Activated CD4-positive, alpha-beta memory T cell treated with anti-CD3 and anti-CD28 coated beads for 36 hours (primary cell): ENCODE results near the gene LRRC8E. TPM values are rescaled to one million over a fixed set of nuclear protein-coding genes. Genes with fewer than 3 reads are reported as not detected.

Experiments used
- CTCF ChIA-PET: fragments of 350-600 bp; sonication (Branson Sonifier 250); formaldehyde crosslinking; loops from one replicate; lab custom pipeline; 2021; ENCODE audit warnings: antibody characterized with exemption, inconsistent platforms; lab: Charles Lee
- POLR2A ChIA-PET: fragments of 350-600 bp; sonication (Branson Sonifier 250); formaldehyde crosslinking; loops from one replicate; lab custom pipeline; 2021; ENCODE audit warnings: antibody characterized with exemption; lab: Charles Lee
- DNase-seq: peaks from one replicate; pipeline ENCODE4 v3.0.0-alpha.2; 2020
- H3K27ac Mint-ChIP-seq: one replicate; pipeline ENCODE4 v1.8.0; 2021; ENCODE audit warnings: mixed read lengths
- H3K27me3 Mint-ChIP-seq: one replicate; pipeline ENCODE4 v1.8.0; 2021; ENCODE audit warnings: mixed read lengths
- H3K36me3 Mint-ChIP-seq: one replicate; pipeline ENCODE4 v1.8.0; 2021; ENCODE audit warnings: mixed read lengths
- H3K4me1 Mint-ChIP-seq: one replicate; pipeline ENCODE4 v1.8.0; 2021; ENCODE audit warnings: low read depth, mixed read lengths
- H3K4me3 Mint-ChIP-seq: one replicate; pipeline ENCODE4 v1.8.0; 2021; ENCODE audit warnings: mild to moderate bottlenecking, mixed read lengths
- H3K9me3 Mint-ChIP-seq: one replicate; pipeline ENCODE4 v1.8.0; 2021; ENCODE audit warnings: mixed read lengths
- intact Hi-C: fragments of 100-400 bp; cut with micrococcal nuclease; formaldehyde crosslinking; loops from one replicate; pipeline ENCODE4 v1.15.1; 2023
- total RNA-seq, 2 experiments: library from RNA; stranded (reverse); gene quantifications; one replicate each; pipeline ENCODE4 v1.2.3, GENCODE V29; 2021

Gene LRRC8E
- total RNA-seq, 2 experiments from 2014 or later: not detected

DNA sequence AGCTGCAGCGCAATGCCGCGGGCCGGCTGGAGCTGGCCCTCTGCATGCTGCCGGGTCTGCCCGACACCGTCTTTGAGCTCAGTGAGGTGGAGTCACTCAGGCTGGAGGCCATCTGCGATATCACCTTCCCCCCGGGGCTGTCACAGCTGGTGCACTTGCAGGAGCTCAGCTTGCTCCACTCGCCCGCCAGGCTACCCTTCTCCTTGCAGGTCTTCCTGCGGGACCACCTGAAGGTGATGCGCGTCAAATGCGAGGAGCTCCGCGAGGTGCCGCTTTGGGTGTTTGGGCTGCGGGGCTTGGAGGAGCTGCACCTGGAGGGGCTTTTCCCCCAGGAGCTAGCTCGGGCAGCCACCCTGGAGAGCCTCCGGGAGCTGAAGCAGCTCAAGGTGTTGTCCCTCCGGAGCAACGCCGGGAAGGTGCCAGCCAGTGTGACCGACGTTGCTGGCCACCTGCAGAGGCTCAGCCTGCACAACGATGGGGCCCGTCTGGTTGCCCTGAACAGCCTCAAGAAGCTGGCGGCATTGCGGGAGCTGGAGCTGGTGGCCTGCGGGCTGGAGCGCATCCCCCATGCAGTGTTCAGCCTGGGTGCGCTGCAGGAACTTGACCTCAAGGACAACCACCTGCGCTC, 11.6 kb downstream of the LRRC8E start:
- H3K4me1 Mint-ChIP-seq: peaks cover 9% of the 10 kb centered on the region
- H3K27me3 Mint-ChIP-seq: peaks cover 8% of the 10 kb centered on the region
- ChIA-PET POLR2A (no interaction called here), CTCF (interaction anchor here (0.9 to 4.0 kb wide), 6 partner anchors 29 to 219 kb away, joined by 3 to 8 read pairs (median 8); partner anchors contain the start of genes TIMM44 and TRAPPC5)
- intact Hi-C loops: loop anchor here (5.0 kb wide), 1 partner anchor 33 kb away; no protein-coding TSS in a partner anchor
- H3K27ac Mint-ChIP-seq: no peak overlapping the region
- H3K4me3 Mint-ChIP-seq: no peak overlapping the region
- H3K36me3 Mint-ChIP-seq: peaks cover 6% of the 10 kb centered on the region
- H3K9me3 Mint-ChIP-seq: peaks cover 2% of the 10 kb centered on the region
- DNase-seq: no peak

DNA sequence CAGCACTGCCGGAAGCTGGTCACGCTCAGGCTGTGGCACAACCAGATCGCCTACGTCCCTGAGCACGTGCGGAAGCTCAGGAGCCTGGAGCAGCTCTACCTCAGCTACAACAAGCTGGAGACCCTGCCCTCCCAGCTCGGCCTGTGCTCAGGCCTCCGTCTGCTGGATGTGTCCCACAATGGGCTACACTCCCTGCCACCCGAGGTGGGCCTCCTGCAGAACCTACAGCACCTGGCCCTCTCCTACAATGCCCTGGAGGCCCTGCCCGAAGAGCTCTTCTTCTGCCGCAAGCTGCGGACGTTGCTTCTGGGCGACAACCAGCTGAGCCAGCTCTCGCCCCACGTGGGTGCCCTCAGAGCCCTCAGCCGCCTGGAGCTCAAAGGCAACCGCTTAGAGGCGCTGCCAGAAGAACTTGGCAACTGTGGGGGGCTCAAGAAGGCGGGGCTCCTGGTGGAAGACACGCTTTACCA, 12.1 kb downstream of the LRRC8E start:
- ChIA-PET CTCF (interaction anchor here (0.9 to 4.0 kb wide), 6 partner anchors 29 to 220 kb away, joined by 3 to 8 read pairs (median 8); partner anchors contain the start of genes TIMM44 and TRAPPC5), POLR2A (no interaction called here)
- Mint-ChIP-seq H3K4me1 (peaks cover 13% of the 10 kb centered on the region), H3K27ac (no peak overlapping the region), H3K27me3 (peaks cover 5% of the 10 kb centered on the region), H3K36me3 (peaks cover 9% of the 10 kb centered on the region), H3K9me3 (peaks cover 2% of the 10 kb centered on the region), H3K4me3 (no peak overlapping the region)
- DNase-seq: no peak
- intact Hi-C loops: loop anchor here (5.0 kb wide), 1 partner anchor 33 kb away; no protein-coding TSS in a partner anchor

DNA sequence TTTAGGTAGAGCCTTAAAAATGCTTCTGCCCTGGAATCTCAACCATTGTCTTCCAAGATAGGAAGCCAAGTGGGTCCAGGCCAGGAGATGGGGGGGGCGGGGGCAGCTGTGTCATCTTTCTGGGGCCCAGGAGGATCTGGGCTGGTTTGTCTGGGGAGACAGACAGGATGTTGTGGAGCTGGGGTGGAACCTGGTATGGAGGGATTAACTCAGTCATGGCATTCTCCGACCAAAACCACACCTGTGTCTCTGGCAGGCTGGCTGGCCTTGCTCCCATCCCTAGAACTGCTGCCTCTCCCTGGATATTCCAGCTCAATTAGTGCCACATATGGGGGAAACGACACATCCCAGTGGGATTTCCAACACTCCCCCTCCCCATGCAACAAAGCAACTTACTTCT, 12.6 kb downstream of the LRRC8E start:
- Mint-ChIP-seq H3K27ac (no peak overlapping the region), H3K27me3 (peaks cover 5% of the 10 kb centered on the region), H3K9me3 (peaks cover 2% of the 10 kb centered on the region), H3K4me1 (peaks cover 18% of the 10 kb centered on the region), H3K36me3 (peaks cover 9% of the 10 kb centered on the region), H3K4me3 (no peak overlapping the region)
- intact Hi-C loops: loop anchor here (5.0 kb wide), 1 partner anchor 34 kb away; no protein-coding TSS in a partner anchor
- DNase-seq: no peak
- ChIA-PET POLR2A (no interaction called here), CTCF (interaction anchor here (1.3 to 4.0 kb wide), 5 partner anchors 28 to 49 kb away, joined by 3 to 8 read pairs (median 8); partner anchors contain the start of gene TIMM44)

DNA sequence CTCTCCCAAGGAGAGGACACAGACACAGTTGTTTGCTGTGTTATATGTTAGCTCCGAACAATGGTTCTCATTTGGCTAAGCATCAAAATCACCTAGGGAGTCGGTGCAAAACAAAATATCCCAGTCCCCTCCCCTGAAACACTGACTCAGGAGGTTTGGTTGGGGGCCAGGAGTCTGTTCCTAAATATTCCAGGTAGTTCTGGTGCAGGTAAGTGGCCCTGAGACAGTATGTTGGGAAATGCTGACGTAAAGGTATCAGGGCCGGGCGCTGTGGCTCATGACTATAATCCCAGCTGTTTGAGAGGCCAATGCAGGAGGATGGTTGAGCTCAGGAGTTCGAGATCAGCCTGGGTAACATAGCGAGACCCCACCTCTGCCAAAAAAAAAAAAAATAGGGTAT, 13.0 kb downstream of the LRRC8E start:
- peaks cover 2% of the 10 kb centered on the region for H3K9me3 Mint-ChIP-seq
- POLR2A ChIA-PET: interaction anchor here (1.1 kb wide), 1 partner anchor 17 kb away, joined by 3 read pairs; no protein-coding TSS in a partner anchor
- peaks cover 5% of the 10 kb centered on the region for H3K27me3 Mint-ChIP-seq
- H3K4me3 Mint-ChIP-seq: no peak overlapping the region
- CTCF ChIA-PET: interaction anchor here (0.9 to 4.0 kb wide), 6 partner anchors 28 to 333 kb away, joined by 3 to 8 read pairs (median 6); partner anchors contain the start of gene TIMM44
- DNase-seq: no peak
- H3K36me3 Mint-ChIP-seq: peaks cover 9% of the 10 kb centered on the region
- H3K27ac Mint-ChIP-seq: no peak overlapping the region
- intact Hi-C loops: loop anchor here (5.0 kb wide), 1 partner anchor 34 kb away; no protein-coding TSS in a partner anchor
- peaks cover 21% of the 10 kb centered on the region for H3K4me1 Mint-ChIP-seq

DNA sequence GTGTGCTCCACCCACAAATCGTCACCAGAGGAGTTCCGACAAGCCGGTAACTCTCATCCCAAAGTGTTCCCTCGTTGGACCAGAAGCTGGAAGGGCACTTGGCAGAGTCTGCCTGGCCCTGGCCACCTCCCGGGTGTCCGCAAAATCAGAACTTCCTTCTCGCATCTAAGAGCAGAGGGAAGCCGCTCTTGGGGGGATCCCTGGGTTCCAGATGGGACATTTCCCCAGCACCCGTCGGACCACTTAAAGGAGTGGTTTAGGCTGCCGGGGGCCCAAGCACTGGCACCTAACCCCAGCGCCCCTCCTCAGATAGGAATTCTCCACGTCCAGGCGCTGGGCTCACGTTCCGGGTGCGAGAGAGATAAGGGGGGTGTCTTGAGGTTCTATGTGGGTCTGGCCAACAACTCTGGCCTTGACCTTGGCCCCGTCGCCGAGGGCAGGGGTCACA, 14.5 kb downstream of the LRRC8E start:
- ChIA-PET CTCF (interaction anchor here (0.7 to 4.0 kb wide), 13 partner anchors 14 to 364 kb away, joined by 3 to 27 read pairs (median 7); partner anchors contain the start of genes ELAVL1, SNAPC2, TIMM44 and TRAPPC5), POLR2A (interaction anchor here (0.6 to 1.6 kb wide), 4 partner anchors 15 to 41 kb away, joined by 3 to 10 read pairs (median 5); partner anchors contain the start of genes SNAPC2 and TIMM44)
- Mint-ChIP-seq H3K36me3 (peaks cover 9% of the 10 kb centered on the region), H3K27me3 (peaks cover 3% of the 10 kb centered on the region), H3K4me1 (peaks cover 21% of the 10 kb centered on the region), H3K9me3 (peaks cover 2% of the 10 kb centered on the region), H3K4me3 (peak overlapping the region; percentile 83), H3K27ac (peak overlapping the region; percentile 93)
- intact Hi-C loops: loop anchor here (1.0 to 5.0 kb wide), 3 partner anchors 17 to 40 kb away; partner anchors contain the start of genes SNAPC2 and TIMM44
- peak; percentile 14 for DNase-seq

DNA sequence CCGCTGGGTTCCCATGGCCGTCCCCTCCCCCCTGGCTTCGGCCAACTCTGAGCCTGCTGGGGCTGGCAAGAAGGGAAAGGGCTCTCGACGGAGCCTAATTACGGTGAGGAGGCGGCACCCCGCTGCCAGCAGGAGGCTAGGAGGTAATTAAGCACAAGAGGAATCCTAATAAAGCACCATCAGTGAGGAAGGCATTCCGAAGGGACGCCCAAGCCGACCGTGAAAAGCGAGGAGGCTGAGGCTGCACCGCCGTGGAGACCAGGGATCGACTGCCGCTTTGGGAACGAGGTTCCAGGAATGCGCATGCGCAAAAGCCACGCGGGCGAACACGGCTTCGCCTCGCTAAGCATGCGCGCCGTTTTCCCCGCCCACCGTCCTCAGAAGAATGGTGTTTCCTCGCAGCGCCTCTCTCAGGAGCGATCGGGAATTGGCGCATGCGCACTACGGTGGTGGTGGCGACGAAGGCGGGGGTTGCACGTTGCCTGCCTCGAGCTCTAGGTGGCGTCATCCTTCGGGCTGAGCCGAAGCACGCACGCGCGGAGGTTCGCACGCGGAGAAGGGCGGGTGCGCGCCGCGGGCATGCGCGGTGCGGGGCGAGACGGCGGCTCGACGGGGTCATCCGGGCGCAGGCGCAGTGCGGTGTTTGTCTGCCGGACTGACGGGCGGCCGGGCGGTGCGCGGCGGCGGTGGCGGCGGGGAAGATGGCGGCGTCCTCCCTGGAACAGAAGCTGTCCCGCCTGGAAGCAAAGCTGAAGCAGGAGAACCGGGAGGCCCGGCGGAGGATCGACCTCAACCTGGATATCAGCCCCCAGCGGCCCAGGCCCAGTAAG, 15.1 kb downstream of the LRRC8E start, which contains the start of gene MAP2K7:
MAP2K7 (plus strand) TSS at position 634 of the 830 bp plus-strand sequence; CDS start at position 702, 68 bp downstream.
- intact Hi-C loops: loop anchor here (1.0 to 5.0 kb wide), 3 partner anchors 17 to 40 kb away; partner anchors contain the start of genes SNAPC2 and TIMM44
- H3K4me1 Mint-ChIP-seq: peaks cover 21% of the 10 kb centered on the region
- CTCF ChIA-PET: interaction anchor here (0.7 to 2.5 kb wide), 13 partner anchors 14 to 365 kb away, joined by 3 to 27 read pairs (median 6); partner anchors contain the start of genes ELAVL1, SNAPC2, TIMM44 and TRAPPC5

DNA sequence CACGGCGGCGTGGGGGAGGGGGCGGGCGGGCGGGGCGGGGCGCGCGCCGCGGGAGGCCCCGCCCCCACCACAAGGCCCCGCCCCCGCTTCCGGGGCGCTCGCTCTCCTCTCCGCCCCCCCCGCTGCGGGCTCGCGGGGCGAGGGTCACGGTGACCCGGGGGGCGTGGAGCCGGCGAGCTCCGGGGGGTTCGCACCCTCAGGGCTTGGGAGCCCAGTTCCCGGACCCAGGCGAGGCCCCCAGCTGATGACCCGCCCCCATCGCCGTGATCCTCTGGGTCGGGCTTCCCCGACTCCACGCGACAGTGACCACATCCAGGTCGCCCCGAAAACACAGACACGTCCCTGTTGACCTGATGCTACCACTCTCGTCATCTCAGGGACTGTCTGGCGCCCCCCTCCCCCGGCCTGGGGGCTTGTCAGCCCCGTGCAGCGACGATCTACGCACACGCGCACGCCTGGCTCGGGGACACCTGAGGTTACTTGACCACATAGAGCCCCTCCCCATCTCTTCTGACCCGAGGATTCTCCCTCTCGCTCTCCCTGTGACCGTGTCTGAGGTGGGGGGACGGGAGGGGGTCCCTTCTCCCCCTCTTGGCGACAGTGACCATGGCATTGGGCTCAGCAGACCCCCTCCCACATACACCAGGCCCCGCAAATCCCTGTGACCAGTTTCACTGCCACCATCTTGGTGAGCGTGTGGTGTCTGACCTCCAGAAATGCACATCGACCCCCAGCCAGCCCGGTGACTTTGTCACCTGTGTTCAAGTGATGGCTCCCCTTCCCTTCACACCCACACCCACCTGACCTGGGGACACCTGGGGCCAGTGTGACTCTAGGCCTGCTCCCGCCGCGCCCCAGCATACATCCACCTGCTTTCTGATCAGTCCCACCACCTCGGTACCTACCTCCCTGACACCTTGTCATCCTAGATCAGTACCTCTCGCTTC, 16.0 kb downstream of the LRRC8E start:
- Mint-ChIP-seq H3K36me3 (peaks cover 9% of the 10 kb centered on the region), H3K27ac (peak overlapping the region; percentile 93), H3K4me3 (peak overlapping the region; percentile 86), H3K27me3 (peaks cover 3% of the 10 kb centered on the region), H3K9me3 (peaks cover 2% of the 10 kb centered on the region), H3K4me1 (peaks cover 21% of the 10 kb centered on the region)
- ChIA-PET POLR2A (interaction anchor here (0.5 to 1.6 kb wide), 5 partner anchors 12 to 676 kb away, joined by 3 to 10 read pairs (median 4); partner anchors contain the start of genes SNAPC2 and TIMM44), CTCF (interaction anchor here (0.8 to 2.5 kb wide), 11 partner anchors 13 to 224 kb away, joined by 3 to 27 read pairs (median 7); partner anchors contain the start of genes ELAVL1, SNAPC2, TIMM44 and TRAPPC5)
- DNase-seq: peak; percentile 72
- intact Hi-C loops: loop anchor here (5.0 kb wide), 1 partner anchor 37 kb away; no protein-coding TSS in a partner anchor

More for the DNA sequence above, 15.1 kb downstream of the LRRC8E start, which contains the start of gene MAP2K7:
- H3K36me3 Mint-ChIP-seq: peaks cover 9% of the 10 kb centered on the region
- peak within 1 kb of the TSS; percentile 86 for H3K4me3 Mint-ChIP-seq
- peaks cover 2% of the 10 kb centered on the region for H3K9me3 Mint-ChIP-seq
- DNase-seq: peak; percentile 100
- peaks cover 3% of the 10 kb centered on the region for H3K27me3 Mint-ChIP-seq
- POLR2A ChIA-PET: interaction anchor here (0.5 to 1.6 kb wide), 6 partner anchors 12 to 677 kb away, joined by 3 to 10 read pairs (median 4); partner anchors contain the start of genes SNAPC2 and TIMM44
- H3K27ac Mint-ChIP-seq: peak within 1 kb of the TSS; percentile 93

DNA sequence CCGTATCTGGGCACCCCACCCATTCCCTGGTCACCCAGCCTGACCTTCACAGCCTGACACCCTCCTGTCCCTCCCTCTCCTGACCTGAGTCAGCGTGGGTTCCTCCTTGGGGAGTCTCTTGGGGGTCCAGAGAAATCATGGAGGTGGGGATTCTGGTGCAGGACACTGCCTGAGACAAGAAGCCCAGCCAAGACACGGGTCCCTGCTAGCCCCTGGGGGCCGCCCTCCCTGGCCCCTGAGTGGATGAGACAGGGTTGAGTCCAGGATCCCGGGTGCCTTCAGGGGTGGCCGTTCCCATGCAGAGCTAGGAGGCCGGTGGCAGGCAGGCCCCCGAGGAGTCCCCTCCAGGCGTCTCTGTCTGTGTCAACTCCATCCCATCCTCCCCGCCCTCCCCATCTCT, 17.0 kb downstream of the LRRC8E start:
- intact Hi-C loops: no loop called here
- peak overlapping the region; percentile 84 for H3K27ac Mint-ChIP-seq
- peaks cover 3% of the 10 kb centered on the region for H3K27me3 Mint-ChIP-seq
- H3K4me3 Mint-ChIP-seq: peak overlapping the region; percentile 86
- POLR2A ChIA-PET: no interaction called here
- H3K9me3 Mint-ChIP-seq: peaks cover 2% of the 10 kb centered on the region
- peaks cover 21% of the 10 kb centered on the region for H3K4me1 Mint-ChIP-seq
- H3K36me3 Mint-ChIP-seq: peaks cover 9% of the 10 kb centered on the region
- CTCF ChIA-PET: interaction anchor here (1.1 kb wide), 1 partner anchor 36 kb away, joined by 6 read pairs; no protein-coding TSS in a partner anchor
- no peak for DNase-seq

DNA sequence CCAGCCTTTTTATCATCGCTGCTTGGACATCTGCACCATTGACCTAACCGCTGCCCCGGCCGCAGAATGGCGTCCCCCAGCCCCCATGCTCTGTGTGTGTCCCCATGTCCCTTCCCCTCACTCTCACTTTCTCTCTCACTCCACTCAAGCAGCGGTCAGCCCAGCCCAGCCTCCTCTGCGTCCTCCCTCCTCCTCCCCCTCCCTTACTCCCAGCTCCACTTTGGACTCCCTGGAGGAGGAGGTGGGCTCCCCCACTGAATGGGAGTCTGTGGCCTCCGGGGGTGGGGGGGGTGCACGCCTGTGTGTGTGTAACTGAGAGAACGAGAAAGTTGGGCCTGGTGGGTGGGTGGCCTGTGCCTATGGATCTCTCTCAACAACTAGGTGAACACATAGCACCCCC, 17.5 kb downstream of the LRRC8E start:
- Mint-ChIP-seq H3K27ac (no peak overlapping the region), H3K9me3 (peaks cover 2% of the 10 kb centered on the region), H3K4me3 (peak overlapping the region; percentile 48), H3K27me3 (peaks cover 3% of the 10 kb centered on the region), H3K36me3 (peaks cover 13% of the 10 kb centered on the region), H3K4me1 (peaks cover 21% of the 10 kb centered on the region)
- ChIA-PET POLR2A (no interaction called here), CTCF (interaction anchor here (1.1 kb wide), 1 partner anchor 37 kb away, joined by 6 read pairs; no protein-coding TSS in a partner anchor)
- DNase-seq: no peak
- intact Hi-C loops: no loop called here

DNA sequence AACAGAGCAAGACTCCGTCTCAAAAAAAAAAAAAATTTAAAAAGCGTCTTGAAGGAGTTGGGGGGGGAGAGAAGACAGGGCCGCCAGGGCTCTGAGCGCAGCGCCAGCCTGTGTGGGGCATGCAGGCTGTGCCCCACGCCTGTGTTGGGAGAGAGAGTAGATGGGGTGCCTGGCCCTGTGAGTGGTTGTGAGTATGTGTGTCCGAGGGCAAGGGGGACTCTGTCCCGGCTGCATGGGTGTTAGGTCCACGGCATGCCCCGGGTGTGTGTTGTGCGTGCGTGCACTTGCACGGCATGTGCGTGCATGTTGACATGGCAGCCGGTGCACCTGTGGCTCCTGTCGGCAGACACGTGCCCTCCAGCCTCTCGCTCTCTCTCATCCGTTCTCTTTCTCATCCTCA, 18.8 kb downstream of the LRRC8E start:
- Mint-ChIP-seq H3K27ac (no peak overlapping the region), H3K36me3 (peaks cover 21% of the 10 kb centered on the region), H3K9me3 (peaks cover 2% of the 10 kb centered on the region), H3K4me3 (no peak overlapping the region), H3K27me3 (peaks cover 3% of the 10 kb centered on the region), H3K4me1 (peaks cover 21% of the 10 kb centered on the region)
- ChIA-PET POLR2A (interaction anchor here (0.7 kb wide), 1 partner anchor 13 kb away, joined by 3 read pairs; the partner anchor contains the start of gene SNAPC2), CTCF (no interaction called here)
- intact Hi-C loops: no loop called here
- no peak for DNase-seq
